HEK293 (cell line): ENCODE measurements around the gene HNRNPA2B1.

Source experiments
- CTCF ChIA-PET: fragments of 350-600 bp; formaldehyde crosslinking; extraction: SDS; loops from one replicate; lab custom pipeline; 2021; ENCODE audit warnings: antibody characterized with exemption; lab: Yijun Ruan, JAX
- POLR2A ChIA-PET: fragments of 300-600 bp; formaldehyde crosslinking; extraction: SDS; loops from one replicate; lab custom pipeline; 2020; ENCODE audit warnings: antibody characterized with exemption, inconsistent platforms; lab: Yijun Ruan, JAX
- H3K27ac ChIP-seq: fragments of 200-500 bp; sonication (Bioruptor generic); 2 replicates; pipeline ENCODE4 v1.5.1; 2014; ENCODE audit warnings: low read depth, low read length, control low read depth, inconsistent platforms; ENCODE audit errors: extremely low read depth
- H3K36me3 ChIP-seq, 2 experiments: fragments of 200-500 bp in 1 of 2; sonication (Bioruptor generic) in 1 of 2; 1 replicate in 1 of 2; 2 replicates in 1 of 2; pipeline ENCODE4 v1.5.1; 2014 to 2017; ENCODE audit warnings: inconsistent platforms in 2 of 2, low read length in 2 of 2; ENCODE audit not compliant: control insufficient read depth in 2 of 2, insufficient read depth in 1 of 2
- H3K4me1 ChIP-seq: fragments of 200-500 bp; sonication (Bioruptor generic); 2 replicates; pipeline ENCODE4 v1.5.1; 2014; ENCODE audit warnings: mild to moderate bottlenecking, low read length, inconsistent platforms; ENCODE audit not compliant: control insufficient read depth, insufficient read depth
- H3K4me3 ChIP-seq: 2 replicates; pipeline ENCODE4 v1.5.1; 2011; ENCODE audit warnings: low read depth, mild to moderate bottlenecking, control low read depth, low read length, moderate library complexity
- H3K9me3 ChIP-seq: fragments of 200-500 bp; sonication (Bioruptor generic); 2 replicates; pipeline ENCODE4 v1.5.1; 2014; ENCODE audit warnings: low read depth, low read length, inconsistent platforms; ENCODE audit not compliant: control insufficient read depth, insufficient read depth
- ELK4 ChIP-seq: IDR thresholded peaks from 2 replicates; pipeline ENCODE4 v1.6.1; 2011; ENCODE audit warnings: mild to moderate bottlenecking, low read depth, low read length, borderline replicate concordance
- GFI1B ChIP-seq: fragments of 450-650 bp; formaldehyde crosslinking; IDR thresholded peaks from 2 replicates; pipeline ENCODE4 v1.5.1; 2016; ENCODE audit warnings: missing biosample characterization, missing genetic modification characterization
- GLI4 ChIP-seq: fragments of 450-650 bp; formaldehyde crosslinking; IDR thresholded peaks from 2 replicates; pipeline ENCODE4 v1.5.1; 2016; ENCODE audit warnings: missing biosample characterization, missing genetic modification characterization
- SP2 ChIP-seq: fragments of 450-650 bp; formaldehyde crosslinking; IDR thresholded peaks from 2 replicates; pipeline ENCODE4 v1.5.1; 2016; ENCODE audit warnings: missing biosample characterization, missing genetic modification characterization
- SP7 ChIP-seq: fragments of 450-650 bp; formaldehyde crosslinking; IDR thresholded peaks from 2 replicates; pipeline ENCODE4 v1.5.1; 2016; ENCODE audit warnings: missing biosample characterization, missing genetic modification characterization
- YY1 ChIP-seq: fragments of 450-650 bp; formaldehyde crosslinking; IDR thresholded peaks from 2 replicates; pipeline ENCODE4 v1.5.1; 2018; ENCODE audit warnings: missing biosample characterization, missing genetic modification characterization
- ZBTB21 ChIP-seq: fragments of 450-650 bp; formaldehyde crosslinking; IDR thresholded peaks from 2 replicates; pipeline ENCODE4 v1.5.1; 2017; ENCODE audit warnings: missing biosample characterization, missing genetic modification characterization
- ZBTB48 ChIP-seq: fragments of 450-650 bp; formaldehyde crosslinking; IDR thresholded peaks from 2 replicates; pipeline ENCODE4 v1.5.1; 2016; ENCODE audit warnings: missing biosample characterization, missing genetic modification characterization
- ZEB2 ChIP-seq: fragments of 450-650 bp; formaldehyde crosslinking; IDR thresholded peaks from 2 replicates; pipeline ENCODE4 v1.5.1; 2016; ENCODE audit warnings: missing biosample characterization, missing genetic modification characterization
- ZFHX2 ChIP-seq: fragments of 450-650 bp; formaldehyde crosslinking; conservative IDR thresholded peaks from 2 replicates; pipeline ENCODE4 v1.5.1; 2016; ENCODE audit warnings: missing biosample characterization, missing genetic modification characterization
- ZNF138 ChIP-seq: fragments of 450-650 bp; formaldehyde crosslinking; IDR thresholded peaks from 2 replicates; pipeline ENCODE4 v1.5.1; 2016; ENCODE audit warnings: missing biosample characterization, missing genetic modification characterization, borderline replicate concordance
- ZNF157 ChIP-seq: fragments of 450-650 bp; formaldehyde crosslinking; IDR thresholded peaks from 2 replicates; pipeline ENCODE4 v1.5.1; 2016; ENCODE audit warnings: missing biosample characterization, missing genetic modification characterization
- ZNF394 ChIP-seq: fragments of 450-650 bp; formaldehyde crosslinking; IDR thresholded peaks from 2 replicates; pipeline ENCODE4 v1.5.1; 2016; ENCODE audit warnings: missing biosample characterization, missing genetic modification characterization, mild to moderate bottlenecking, moderate library complexity, borderline replicate concordance
- ZNF558 ChIP-seq: fragments of 450-650 bp; formaldehyde crosslinking; IDR thresholded peaks from 2 replicates; pipeline ENCODE4 v1.5.1; 2016; ENCODE audit warnings: missing biosample characterization, missing genetic modification characterization
- ZNF654 ChIP-seq: fragments of 450-650 bp; formaldehyde crosslinking; IDR thresholded peaks from 2 replicates; pipeline ENCODE4 v1.5.1; 2016; ENCODE audit warnings: low read depth, missing biosample characterization, missing genetic modification characterization
- TF ChIP-seq, protein P1 (sequence below): fragments of 450-650 bp; formaldehyde crosslinking; IDR thresholded peaks from 2 replicates; pipeline ENCODE4 v1.5.1; 2017; ENCODE audit warnings: missing biosample characterization, missing genetic modification characterization
- TF ChIP-seq, protein P2 (sequence below): fragments of 450-650 bp; formaldehyde crosslinking; IDR thresholded peaks from 2 replicates; pipeline ENCODE4 v1.5.1; 2016; ENCODE audit warnings: missing biosample characterization, missing genetic modification characterization
- TF ChIP-seq, protein P3 (sequence below): fragments of 450-650 bp; formaldehyde crosslinking; IDR thresholded peaks from 2 replicates; pipeline ENCODE4 v1.5.0; 2017; ENCODE audit warnings: missing biosample characterization, missing genetic modification characterization, borderline replicate concordance
- TF ChIP-seq, protein P4 (sequence below): fragments of 450-650 bp; formaldehyde crosslinking; IDR thresholded peaks from 2 replicates; pipeline ENCODE4 v1.5.1; 2016; ENCODE audit warnings: missing biosample characterization, missing genetic modification characterization
- TF ChIP-seq, protein P5 (sequence below): fragments of 450-650 bp; formaldehyde crosslinking; IDR thresholded peaks from 2 replicates; pipeline ENCODE4 v1.5.1; 2016; ENCODE audit warnings: missing biosample characterization, missing genetic modification characterization, borderline replicate concordance

The HNRNPA2B1 gene

GRCh38 chr7:26186364-26187311 lies 13.9 kb downstream of the HNRNPA2B1 start (continued):
- TF ChIP-seq, protein P1, sequence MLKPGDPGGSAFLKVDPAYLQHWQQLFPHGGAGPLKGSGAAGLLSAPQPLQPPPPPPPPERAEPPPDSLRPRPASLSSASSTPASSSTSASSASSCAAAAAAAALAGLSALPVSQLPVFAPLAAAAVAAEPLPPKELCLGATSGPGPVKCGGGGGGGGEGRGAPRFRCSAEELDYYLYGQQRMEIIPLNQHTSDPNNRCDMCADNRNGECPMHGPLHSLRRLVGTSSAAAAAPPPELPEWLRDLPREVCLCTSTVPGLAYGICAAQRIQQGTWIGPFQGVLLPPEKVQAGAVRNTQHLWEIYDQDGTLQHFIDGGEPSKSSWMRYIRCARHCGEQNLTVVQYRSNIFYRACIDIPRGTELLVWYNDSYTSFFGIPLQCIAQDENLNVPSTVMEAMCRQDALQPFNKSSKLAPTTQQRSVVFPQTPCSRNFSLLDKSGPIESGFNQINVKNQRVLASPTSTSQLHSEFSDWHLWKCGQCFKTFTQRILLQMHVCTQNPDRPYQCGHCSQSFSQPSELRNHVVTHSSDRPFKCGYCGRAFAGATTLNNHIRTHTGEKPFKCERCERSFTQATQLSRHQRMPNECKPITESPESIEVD = peak; percentile 24
- TF ChIP-seq ZBTB21 (tag by site-specific recombination) (no peak), ZNF558 (no peak), ZNF138 (tag by site-specific recombination) (no peak)

DNA sequence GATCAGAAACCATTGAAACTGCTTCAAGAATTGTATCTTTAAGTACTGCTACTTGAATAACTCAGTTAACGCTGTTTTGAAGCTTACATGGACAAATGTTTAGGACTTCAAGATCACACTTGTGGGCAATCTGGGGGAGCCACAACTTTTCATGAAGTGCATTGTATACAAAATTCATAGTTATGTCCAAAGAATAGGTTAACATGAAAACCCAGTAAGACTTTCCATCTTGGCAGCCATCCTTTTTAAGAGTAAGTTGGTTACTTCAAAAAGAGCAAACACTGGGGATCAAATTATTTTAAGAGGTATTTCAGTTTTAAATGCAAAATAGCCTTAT lies 14.7 kb downstream of the HNRNPA2B1 start:
- no peaks in the 10 kb centered on the region for H3K9me3 ChIP-seq
- H3K4me1 ChIP-seq = no peaks in the 10 kb centered on the region; the same call in 1 of the 2 replicates
- no peak overlapping the region for H3K27ac ChIP-seq
- no peak overlapping the region for H3K4me3 ChIP-seq
- POLR2A ChIA-PET = interaction anchor here (0.7 kb wide), 1 partner anchor 9 kb away, joined by 6 read pairs; no protein-coding TSS in a partner anchor
- CTCF ChIA-PET = interaction anchor here (0.7 kb wide), 1 partner anchor 102 kb away, joined by 4 read pairs; no protein-coding TSS in a partner anchor
- H3K36me3 ChIP-seq = peaks cover 20 to 31% of the 10 kb centered on the region in 2 experiments; a peak in 2 of 3 replicates
- TF ChIP-seq YY1 (no peak), ZBTB48 (tag by site-specific recombination) (no peak), ZEB2 (no peak), SP2 (tag by site-specific recombination) (no peak), ZFHX2 (tag by site-specific recombination) (no peak), ELK4 (no peak), ZNF394 (tag by site-specific recombination) (no peak), ZNF654 (tag by site-specific recombination) (no peak), GFI1B (no peak), GLI4 (tag by site-specific recombination) (no peak), SP7 (tag by site-specific recombination) (no peak), ZNF157 (tag by site-specific recombination) (no peak)
- TF ChIP-seq, protein P2, sequence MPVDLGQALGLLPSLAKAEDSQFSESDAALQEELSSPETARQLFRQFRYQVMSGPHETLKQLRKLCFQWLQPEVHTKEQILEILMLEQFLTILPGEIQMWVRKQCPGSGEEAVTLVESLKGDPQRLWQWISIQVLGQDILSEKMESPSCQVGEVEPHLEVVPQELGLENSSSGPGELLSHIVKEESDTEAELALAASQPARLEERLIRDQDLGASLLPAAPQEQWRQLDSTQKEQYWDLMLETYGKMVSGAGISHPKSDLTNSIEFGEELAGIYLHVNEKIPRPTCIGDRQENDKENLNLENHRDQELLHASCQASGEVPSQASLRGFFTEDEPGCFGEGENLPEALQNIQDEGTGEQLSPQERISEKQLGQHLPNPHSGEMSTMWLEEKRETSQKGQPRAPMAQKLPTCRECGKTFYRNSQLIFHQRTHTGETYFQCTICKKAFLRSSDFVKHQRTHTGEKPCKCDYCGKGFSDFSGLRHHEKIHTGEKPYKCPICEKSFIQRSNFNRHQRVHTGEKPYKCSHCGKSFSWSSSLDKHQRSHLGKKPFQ (tag by site-specific recombination) = no peak
- TF ChIP-seq, protein P3, sequence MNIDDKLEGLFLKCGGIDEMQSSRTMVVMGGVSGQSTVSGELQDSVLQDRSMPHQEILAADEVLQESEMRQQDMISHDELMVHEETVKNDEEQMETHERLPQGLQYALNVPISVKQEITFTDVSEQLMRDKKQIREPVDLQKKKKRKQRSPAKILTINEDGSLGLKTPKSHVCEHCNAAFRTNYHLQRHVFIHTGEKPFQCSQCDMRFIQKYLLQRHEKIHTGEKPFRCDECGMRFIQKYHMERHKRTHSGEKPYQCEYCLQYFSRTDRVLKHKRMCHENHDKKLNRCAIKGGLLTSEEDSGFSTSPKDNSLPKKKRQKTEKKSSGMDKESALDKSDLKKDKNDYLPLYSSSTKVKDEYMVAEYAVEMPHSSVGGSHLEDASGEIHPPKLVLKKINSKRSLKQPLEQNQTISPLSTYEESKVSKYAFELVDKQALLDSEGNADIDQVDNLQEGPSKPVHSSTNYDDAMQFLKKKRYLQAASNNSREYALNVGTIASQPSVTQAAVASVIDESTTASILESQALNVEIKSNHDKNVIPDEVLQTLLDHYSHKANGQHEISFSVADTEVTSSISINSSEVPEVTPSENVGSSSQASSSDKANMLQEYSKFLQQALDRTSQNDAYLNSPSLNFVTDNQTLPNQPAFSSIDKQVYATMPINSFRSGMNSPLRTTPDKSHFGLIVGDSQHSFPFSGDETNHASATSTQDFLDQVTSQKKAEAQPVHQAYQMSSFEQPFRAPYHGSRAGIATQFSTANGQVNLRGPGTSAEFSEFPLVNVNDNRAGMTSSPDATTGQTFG = no peak
- TF ChIP-seq, protein P4, sequence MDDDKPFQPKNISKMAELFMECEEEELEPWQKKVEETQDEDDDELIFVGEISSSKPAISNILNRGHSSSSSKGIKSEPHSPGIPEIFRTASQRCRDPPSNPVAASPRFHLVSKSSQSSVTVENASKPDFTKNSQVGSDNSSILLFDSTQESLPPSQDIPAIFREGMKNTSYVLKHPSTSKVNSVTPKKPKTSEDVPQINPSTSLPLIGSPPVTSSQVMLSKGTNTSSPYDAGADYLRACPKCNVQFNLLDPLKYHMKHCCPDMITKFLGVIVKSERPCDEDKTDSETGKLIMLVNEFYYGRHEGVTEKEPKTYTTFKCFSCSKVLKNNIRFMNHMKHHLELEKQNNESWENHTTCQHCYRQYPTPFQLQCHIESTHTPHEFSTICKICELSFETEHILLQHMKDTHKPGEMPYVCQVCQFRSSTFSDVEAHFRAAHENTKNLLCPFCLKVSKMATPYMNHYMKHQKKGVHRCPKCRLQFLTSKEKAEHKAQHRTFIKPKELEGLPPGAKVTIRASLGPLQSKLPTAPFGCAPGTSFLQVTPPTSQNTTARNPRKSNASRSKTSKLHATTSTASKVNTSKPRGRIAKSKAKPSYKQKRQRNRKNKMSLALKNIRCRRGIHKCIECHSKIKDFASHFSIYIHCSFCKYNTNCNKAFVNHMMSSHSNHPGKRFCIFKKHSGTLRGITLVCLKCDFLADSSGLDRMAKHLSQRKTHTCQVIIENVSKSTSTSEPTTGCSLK (tag by site-specific recombination) = no peak
- TF ChIP-seq, protein P5, sequence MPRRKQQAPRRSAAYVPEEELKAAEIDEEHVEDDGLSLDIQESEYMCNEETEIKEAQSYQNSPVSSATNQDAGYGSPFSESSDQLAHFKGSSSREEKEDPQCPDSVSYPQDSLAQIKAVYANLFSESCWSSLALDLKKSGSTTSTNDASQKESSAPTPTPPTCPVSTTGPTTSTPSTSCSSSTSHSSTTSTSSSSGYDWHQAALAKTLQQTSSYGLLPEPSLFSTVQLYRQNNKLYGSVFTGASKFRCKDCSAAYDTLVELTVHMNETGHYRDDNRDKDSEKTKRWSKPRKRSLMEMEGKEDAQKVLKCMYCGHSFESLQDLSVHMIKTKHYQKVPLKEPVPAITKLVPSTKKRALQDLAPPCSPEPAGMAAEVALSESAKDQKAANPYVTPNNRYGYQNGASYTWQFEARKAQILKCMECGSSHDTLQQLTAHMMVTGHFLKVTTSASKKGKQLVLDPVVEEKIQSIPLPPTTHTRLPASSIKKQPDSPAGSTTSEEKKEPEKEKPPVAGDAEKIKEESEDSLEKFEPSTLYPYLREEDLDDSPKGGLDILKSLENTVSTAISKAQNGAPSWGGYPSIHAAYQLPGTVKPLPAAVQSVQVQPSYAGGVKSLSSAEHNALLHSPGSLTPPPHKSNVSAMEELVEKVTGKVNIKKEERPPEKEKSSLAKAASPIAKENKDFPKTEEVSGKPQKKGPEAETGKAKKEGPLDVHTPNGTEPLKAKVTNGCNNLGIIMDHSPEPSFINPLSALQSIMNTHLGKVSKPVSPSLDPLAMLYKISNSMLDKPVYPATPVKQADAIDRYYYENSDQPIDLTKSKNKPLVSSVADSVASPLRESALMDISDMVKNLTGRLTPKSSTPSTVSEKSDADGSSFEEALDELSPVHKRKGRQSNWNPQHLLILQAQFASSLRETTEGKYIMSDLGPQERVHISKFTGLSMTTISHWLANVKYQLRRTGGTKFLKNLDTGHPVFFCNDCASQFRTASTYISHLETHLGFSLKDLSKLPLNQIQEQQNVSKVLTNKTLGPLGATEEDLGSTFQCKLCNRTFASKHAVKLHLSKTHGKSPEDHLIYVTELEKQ (tag by site-specific recombination) = no peak
